Loucy (cell line): ENCODE results near the gene LTBP2.

Experiments used
- H2AFZ ChIP-seq: fragments of 200-600 bp; sonication (generic); 2 replicates; pipeline ENCODE4 v1.6.0; 2016; ENCODE audit warnings: antibody characterized with exemption, mild to moderate bottlenecking, low read length, moderate library complexity
- H3F3A ChIP-seq: fragments of 200-600 bp; 2 replicates; pipeline ENCODE4 v1.6.0; 2016; ENCODE audit warnings: antibody characterized with exemption, low read depth, mild to moderate bottlenecking
- H3K27me3 ChIP-seq: fragments of 200-600 bp; sonication (generic); 2 replicates; pipeline ENCODE4 v1.6.1; 2014; ENCODE audit warnings: low read length, mild to moderate bottlenecking; ENCODE audit not compliant: insufficient read depth, poor library complexity, severe bottlenecking
- H3K36me3 ChIP-seq: fragments of 200-600 bp; sonication (generic); 2 replicates; pipeline ENCODE4 v1.6.1; 2016; ENCODE audit warnings: low read length; ENCODE audit not compliant: insufficient read depth
- H3K4me1 ChIP-seq: fragments of 200-600 bp; sonication (generic); 2 replicates; pipeline ENCODE4 v1.5.1; 2014; ENCODE audit warnings: low read length, mild to moderate bottlenecking; ENCODE audit not compliant: insufficient read depth, poor library complexity, severe bottlenecking
- H3K4me2 ChIP-seq: fragments of 200-600 bp; sonication (generic); 2 replicates; pipeline ENCODE4 v1.6.0; 2014; ENCODE audit warnings: antibody characterized with exemption, low read length, low read depth, mild to moderate bottlenecking; ENCODE audit not compliant: poor library complexity, severe bottlenecking
- H3K4me3 ChIP-seq: fragments of 200-600 bp; sonication (generic); 2 replicates; pipeline ENCODE4 v1.5.1; 2014; ENCODE audit warnings: low read length, mild to moderate bottlenecking, mixed read lengths; ENCODE audit not compliant: poor library complexity, severe bottlenecking
- H3K79me2 ChIP-seq: fragments of 200-600 bp; sonication (generic); 2 replicates; pipeline ENCODE4 v1.6.1; 2014; ENCODE audit warnings: low read length; ENCODE audit not compliant: insufficient read depth
- H3K9ac ChIP-seq: fragments of 200-600 bp; sonication (generic); 2 replicates; pipeline ENCODE4 v1.6.0; 2014; ENCODE audit warnings: mild to moderate bottlenecking, low read depth, low read length, moderate library complexity; ENCODE audit not compliant: poor library complexity, severe bottlenecking
- H3K9me2 ChIP-seq: fragments of 200-600 bp; sonication (generic); replicated peaks from 2 replicates; pipeline ENCODE4 v1.6.1; 2016; ENCODE audit warnings: low read depth, low read length, mixed read lengths
- H3K9me3 ChIP-seq: fragments of 200-600 bp; sonication (generic); 2 replicates; pipeline ENCODE4 v1.6.1; 2014; ENCODE audit warnings: mild to moderate bottlenecking, antibody characterized with exemption, low read length, low read depth; ENCODE audit not compliant: insufficient read depth
- H4K20me1 ChIP-seq: fragments of 200-600 bp; sonication (generic); 2 replicates; pipeline ENCODE4 v1.6.0; 2014; ENCODE audit warnings: antibody characterized with exemption, low read length, mild to moderate bottlenecking; ENCODE audit not compliant: insufficient read depth, poor library complexity, severe bottlenecking
- CTCF ChIP-seq: fragments of 200-600 bp; sonication (generic); conservative IDR thresholded peaks from 2 replicates; pipeline ENCODE4 v1.5.1; 2014; ENCODE audit warnings: mild to moderate bottlenecking, antibody characterized with exemption, low read length
- EZH2phosphoT487 ChIP-seq: fragments of 200-600 bp; IDR thresholded peaks from 2 replicates; pipeline ENCODE4 v1.6.1; 2018; ENCODE audit warnings: antibody characterized with exemption, mild to moderate bottlenecking, moderate library complexity, borderline replicate concordance

LTBP2 gene

GRCh38 chr14:74501135-74501614 lies 110.9 kb downstream of the LTBP2 start:
- Histone ChIP-seq H3K4me2 (no peak overlapping the region), H3K9me2 (no peaks in the 10 kb centered on the region), H3K36me3 (no peaks in the 10 kb centered on the region), H3F3A (no peaks in the 10 kb centered on the region), H4K20me1 (no peaks in the 10 kb centered on the region), H3K4me3 (no peak overlapping the region), H3K9ac (no peak overlapping the region), H3K9me3 (no peaks in the 10 kb centered on the region), H2AFZ (no peak overlapping the region), H3K27me3 (no peaks in the 10 kb centered on the region), H3K4me1 (peaks cover 5% of the 10 kb centered on the region), H3K79me2 (peaks cover 8% of the 10 kb centered on the region; the same call in 1 of the 2 replicates)
- no peak for TF ChIP-seq EZH2phosphoT487
- peak; percentile 54 for TF ChIP-seq CTCF

- no peaks in the 10 kb centered on the region for H3K9me3 ChIP-seq
- H3K79me2 ChIP-seq: peaks cover 8% of the 10 kb centered on the region; the same call in 1 of the 2 replicates
- H3K4me3 ChIP-seq: no peak overlapping the region
- no peak overlapping the region for H2AFZ ChIP-seq
- no peaks in the 10 kb centered on the region for H3K9me2 ChIP-seq
- no peak overlapping the region for H3K4me2 ChIP-seq
- TF ChIP-seq EZH2phosphoT487 (no peak), CTCF (no peak)
- H3F3A ChIP-seq: peaks cover 5% of the 10 kb centered on the region
- H4K20me1 ChIP-seq: no peaks in the 10 kb centered on the region
- H3K27me3 ChIP-seq: no peaks in the 10 kb centered on the region
- no peaks in the 10 kb centered on the region for H3K36me3 ChIP-seq
- peaks cover 11% of the 10 kb centered on the region for H3K4me1 ChIP-seq
- no peak overlapping the region for H3K9ac ChIP-seq
These were observed 111.5 kb downstream of the LTBP2 start for GRCh38 chr14:74500417-74501134.

- Histone ChIP-seq H3F3A (peaks cover 13% of the 10 kb centered on the region), H3K4me3 (peak overlapping the region; percentile 98), H3K79me2 (peaks cover 37% of the 10 kb centered on the region)
These were observed 116.7 kb downstream of the LTBP2 start for GRCh38 chr14:74495356-74495755.

More at GRCh38 chr14:74495356-74495755, 116.7 kb downstream of the LTBP2 start:
- Histone ChIP-seq H3K27me3 (no peaks in the 10 kb centered on the region), H3K36me3 (no peaks in the 10 kb centered on the region), H3K4me2 (peak overlapping the region; percentile 89), H3K9me3 (no peaks in the 10 kb centered on the region), H3K9ac (peak overlapping the region; percentile 90), H4K20me1 (peaks cover 7% of the 10 kb centered on the region), H3K4me1 (peaks cover 45% of the 10 kb centered on the region), H2AFZ (no peak overlapping the region), H3K9me2 (no peaks in the 10 kb centered on the region)
- TF ChIP-seq CTCF: no peak
- no peak for TF ChIP-seq EZH2phosphoT487
